ENCODE measurements around the gene PRDM4. TPM values are rescaled to one million over a fixed set of nuclear protein-coding genes. Genes with fewer than 3 reads are reported as not detected.

The PRDM4 gene
- total and polyA plus RNA-seq, 2 of the 13 experiments (the other 11 are each of a cell fraction or from before 2014, with no cell fraction given): 9.9 to 15.3 TPM

- ATAC-seq (no peak; the same call in 2 of the 3 replicates), DNase-seq (ENCODE audit: low spot score) (no peak), FAIRE-seq (no peak)
- intact Hi-C loops (cut with micrococcal nuclease; ENCODE audit: unreplicated experiment) (no loop called here), in situ Hi-C loops (cut with HindIII; ENCODE audit: extremely low pct_ligation_motif_present, low pct_unique_long_range_greater_than_20kb) (no loop called here)
- H3K4me1 ChIP-seq (ENCODE audit: insufficient read depth, low read length): no peaks in the 10 kb centered on the region
- ChIA-PET POLR2A (interaction anchor here (1.4 kb wide), 1 partner anchor 49 kb away, joined by 3 read pairs; no protein-coding TSS in a partner anchor), CTCF (ENCODE audit: low intra/inter-chr PET ratio, low total read pairs) (no interaction called here)
- H2AFZ ChIP-seq (ENCODE audit: low read length): no peak overlapping the region
- H3K27ac ChIP-seq (ENCODE audit: extremely low read length, insufficient read depth, low read length): no peak overlapping the region
- H3K79me2 ChIP-seq (ENCODE audit: insufficient read depth, low read length): no peaks in the 10 kb centered on the region
- 99% methylated on average over 4 of the region's 4 CpGs for WGBS (ENCODE audit: low lambda C conversion rate)
- BruUV-seq (replicated peaks): no TSS peak
- H4K20me1 ChIP-seq (ENCODE audit: insufficient read depth, low read length): no peaks in the 10 kb centered on the region; the same call in 1 of the 2 replicates
- H3K4me3 ChIP-seq (replicated peaks in 1 of 3; ENCODE audit: insufficient read depth in 1 of 3, low read depth in 2 of 3, low read length in 3 of 3): no peak overlapping the region
- peaks cover 6 to 26% of the 10 kb centered on the region in 2 experiments; a peak in 4 of 5 replicates for H3K36me3 ChIP-seq (replicated peaks in 1 of 2; ENCODE audit: control insufficient read depth in 1 of 2, insufficient read depth in 2 of 2, low read length in 2 of 2)
- H3K27me3 ChIP-seq (ENCODE audit: control insufficient read depth in 1 of 2, insufficient read depth in 2 of 2, low read length in 2 of 2): no peaks in the 10 kb centered on the region
- TF ChIP-seq ZNF333 (CRISPR knock-in tag; IDR thresholded peaks at IDR 0.05; ENCODE audit: borderline replicate concordance): no peak
- TF ChIP-seq, protein P1, sequence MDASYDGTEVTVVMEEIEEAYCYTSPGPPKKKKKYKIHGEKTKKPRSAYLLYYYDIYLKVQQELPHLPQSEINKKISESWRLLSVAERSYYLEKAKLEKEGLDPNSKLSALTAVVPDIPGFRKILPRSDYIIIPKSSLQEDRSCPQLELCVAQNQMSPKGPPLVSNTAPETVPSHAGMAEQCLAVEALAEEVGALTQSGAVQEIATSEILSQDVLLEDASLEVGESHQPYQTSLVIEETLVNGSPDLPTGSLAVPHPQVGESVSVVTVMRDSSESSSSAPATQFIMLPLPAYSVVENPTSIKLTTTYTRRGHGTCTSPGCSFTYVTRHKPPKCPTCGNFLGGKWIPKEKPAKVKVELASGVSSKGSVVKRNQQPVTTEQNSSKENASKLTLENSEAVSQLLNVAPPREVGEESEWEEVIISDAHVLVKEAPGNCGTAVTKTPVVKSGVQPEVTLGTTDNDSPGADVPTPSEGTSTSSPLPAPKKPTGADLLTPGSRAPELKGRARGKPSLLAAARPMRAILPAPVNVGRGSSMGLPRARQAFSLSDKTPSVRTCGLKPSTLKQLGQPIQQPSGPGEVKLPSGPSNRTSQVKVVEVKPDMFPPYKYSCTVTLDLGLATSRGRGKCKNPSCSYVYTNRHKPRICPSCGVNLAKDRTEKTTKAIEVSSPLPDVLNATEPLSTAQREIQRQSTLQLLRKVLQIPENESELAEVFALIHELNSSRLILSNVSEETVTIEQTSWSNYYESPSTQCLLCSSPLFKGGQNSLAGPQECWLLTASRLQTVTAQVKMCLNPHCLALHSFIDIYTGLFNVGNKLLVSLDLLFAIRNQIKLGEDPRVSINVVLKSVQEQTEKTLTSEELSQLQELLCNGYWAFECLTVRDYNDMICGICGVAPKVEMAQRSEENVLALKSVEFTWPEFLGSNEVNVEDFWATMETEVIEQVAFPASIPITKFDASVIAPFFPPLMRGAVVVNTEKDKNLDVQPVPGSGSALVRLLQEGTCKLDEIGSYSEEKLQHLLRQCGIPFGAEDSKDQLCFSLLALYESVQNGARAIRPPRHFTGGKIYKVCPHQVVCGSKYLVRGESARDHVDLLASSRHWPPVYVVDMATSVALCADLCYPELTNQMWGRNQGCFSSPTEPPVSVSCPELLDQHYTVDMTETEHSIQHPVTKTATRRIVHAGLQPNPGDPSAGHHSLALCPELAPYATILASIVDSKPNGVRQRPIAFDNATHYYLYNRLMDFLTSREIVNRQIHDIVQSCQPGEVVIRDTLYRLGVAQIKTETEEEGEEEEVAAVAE (CRISPR knock-in tag; IDR thresholded peaks at IDR 0.05; ENCODE audit: borderline replicate concordance): no peak
- TF ChIP-seq ZSCAN29 (CRISPR knock-in tag; conservative IDR thresholded peaks at IDR 0.05): no peak
- TF ChIP-seq, protein P2, sequence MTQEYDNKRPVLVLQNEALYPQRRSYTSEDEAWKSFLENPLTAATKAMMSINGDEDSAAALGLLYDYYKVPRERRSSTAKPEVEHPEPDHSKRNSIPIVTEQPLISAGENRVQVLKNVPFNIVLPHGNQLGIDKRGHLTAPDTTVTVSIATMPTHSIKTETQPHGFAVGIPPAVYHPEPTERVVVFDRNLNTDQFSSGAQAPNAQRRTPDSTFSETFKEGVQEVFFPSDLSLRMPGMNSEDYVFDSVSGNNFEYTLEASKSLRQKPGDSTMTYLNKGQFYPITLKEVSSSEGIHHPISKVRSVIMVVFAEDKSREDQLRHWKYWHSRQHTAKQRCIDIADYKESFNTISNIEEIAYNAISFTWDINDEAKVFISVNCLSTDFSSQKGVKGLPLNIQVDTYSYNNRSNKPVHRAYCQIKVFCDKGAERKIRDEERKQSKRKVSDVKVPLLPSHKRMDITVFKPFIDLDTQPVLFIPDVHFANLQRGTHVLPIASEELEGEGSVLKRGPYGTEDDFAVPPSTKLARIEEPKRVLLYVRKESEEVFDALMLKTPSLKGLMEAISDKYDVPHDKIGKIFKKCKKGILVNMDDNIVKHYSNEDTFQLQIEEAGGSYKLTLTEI (CRISPR knock-in tag; conservative IDR thresholded peaks at IDR 0.05): no peak
- no peak for TF ChIP-seq NCOA5 (CRISPR knock-in tag; IDR thresholded peaks at IDR 0.05)
- no peak for TF ChIP-seq ZFAT (CRISPR knock-in tag; conservative IDR thresholded peaks at IDR 0.05)
- no peak for TF ChIP-seq ERF (CRISPR knock-in tag; IDR thresholded peaks at IDR 0.05)
- TF ChIP-seq TGIF2 (CRISPR knock-in tag; IDR thresholded peaks at IDR 0.05): no peak
- TF ChIP-seq, protein P3, sequence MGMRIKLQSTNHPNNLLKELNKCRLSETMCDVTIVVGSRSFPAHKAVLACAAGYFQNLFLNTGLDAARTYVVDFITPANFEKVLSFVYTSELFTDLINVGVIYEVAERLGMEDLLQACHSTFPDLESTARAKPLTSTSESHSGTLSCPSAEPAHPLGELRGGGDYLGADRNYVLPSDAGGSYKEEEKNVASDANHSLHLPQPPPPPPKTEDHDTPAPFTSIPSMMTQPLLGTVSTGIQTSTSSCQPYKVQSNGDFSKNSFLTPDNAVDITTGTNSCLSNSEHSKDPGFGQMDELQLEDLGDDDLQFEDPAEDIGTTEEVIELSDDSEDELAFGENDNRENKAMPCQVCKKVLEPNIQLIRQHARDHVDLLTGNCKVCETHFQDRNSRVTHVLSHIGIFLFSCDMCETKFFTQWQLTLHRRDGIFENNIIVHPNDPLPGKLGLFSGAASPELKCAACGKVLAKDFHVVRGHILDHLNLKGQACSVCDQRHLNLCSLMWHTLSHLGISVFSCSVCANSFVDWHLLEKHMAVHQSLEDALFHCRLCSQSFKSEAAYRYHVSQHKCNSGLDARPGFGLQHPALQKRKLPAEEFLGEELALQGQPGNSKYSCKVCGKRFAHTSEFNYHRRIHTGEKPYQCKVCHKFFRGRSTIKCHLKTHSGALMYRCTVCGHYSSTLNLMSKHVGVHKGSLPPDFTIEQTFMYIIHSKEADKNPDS (CRISPR knock-in tag; IDR thresholded peaks at IDR 0.05): no peak
- TF ChIP-seq ZNF282 (IDR thresholded peaks at IDR 0.05; ENCODE audit: partially characterized antibody): no peak
- no peak for TF ChIP-seq ZNF280D (CRISPR knock-in tag; IDR thresholded peaks at IDR 0.05)
- TF ChIP-seq ZNF33B (CRISPR knock-in tag; IDR thresholded peaks at IDR 0.05): no peak
- TF ChIP-seq ZNF563 (CRISPR knock-in tag; IDR thresholded peaks at IDR 0.05): no peak
- no peak overlapping the region for H3K4me2 ChIP-seq (ENCODE audit: low read depth, low read length)
- H3K9ac ChIP-seq (ENCODE audit: insufficient read depth, low read depth, low read length): no peak overlapping the region
- H3K9me3 ChIP-seq (ENCODE audit: low read length): no peaks in the 10 kb centered on the region
Measured at GRCh38 chr12:107731366-107731765, 29.6 kb downstream of the PRDM4 start.
